ENCODE data around the gene PES1. TPM values are rescaled to one million over a fixed set of nuclear protein-coding genes. Genes with fewer than 3 reads are reported as not detected.
A peak's percentile ranks its signal among the peaks of the same experiment; 100 is the strongest.
"Not testable (repeated sequence)": the region's sequence is repeated elsewhere in the genome, so short reads cannot be mapped to it uniquely, and the experiment has no call there.

Gene PES1
- total RNA-seq, 1 donor from 2014 or later, result 82.9 TPM

DNA sequence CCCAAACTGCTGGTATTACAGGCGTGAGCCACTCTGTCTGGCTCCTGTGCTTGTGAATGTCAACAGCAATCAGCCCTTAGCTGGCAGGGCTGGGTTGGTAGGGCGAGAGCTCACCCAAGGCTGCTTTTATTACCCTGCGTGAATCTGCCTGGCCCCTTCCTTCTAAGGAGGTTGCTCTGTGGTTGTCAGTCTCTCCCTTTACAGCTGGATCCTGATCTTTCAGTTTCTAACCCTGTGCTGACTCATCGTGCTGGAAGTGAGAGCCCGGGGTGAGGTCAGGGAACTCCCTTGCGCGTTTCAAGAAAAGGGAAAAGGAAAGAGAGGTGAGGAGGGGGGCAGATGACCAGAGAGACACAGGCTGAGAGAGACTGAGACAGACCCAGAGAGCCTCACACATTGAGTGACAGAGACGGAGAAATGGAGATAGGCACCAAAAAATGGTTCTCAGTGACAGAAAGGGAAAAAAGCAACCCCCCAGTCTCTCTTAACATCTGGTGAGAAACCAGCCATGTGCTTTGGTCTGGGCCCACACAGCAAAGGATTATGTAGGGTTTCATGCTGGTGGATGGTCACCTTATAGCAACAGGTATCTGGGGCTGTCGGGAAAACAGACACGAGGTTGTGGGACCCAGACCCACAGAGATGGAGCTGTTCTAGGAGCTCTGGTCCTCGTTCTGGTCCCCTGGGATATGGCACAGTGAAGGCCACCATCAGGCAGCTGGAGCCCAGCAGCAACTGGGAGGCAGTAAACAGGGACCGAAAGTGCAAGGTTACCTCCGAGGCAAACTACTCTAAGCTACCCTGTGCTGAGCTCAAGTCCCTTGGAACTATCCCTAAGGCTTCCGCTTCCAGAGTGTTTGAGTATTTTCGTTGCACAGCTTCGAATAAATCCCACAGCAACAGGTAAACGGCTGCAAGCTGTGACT is 17.8 kb upstream of the PES1 start:
- DNase-seq (ENCODE audit: low spot score), result peak; percentile 72

DNA sequence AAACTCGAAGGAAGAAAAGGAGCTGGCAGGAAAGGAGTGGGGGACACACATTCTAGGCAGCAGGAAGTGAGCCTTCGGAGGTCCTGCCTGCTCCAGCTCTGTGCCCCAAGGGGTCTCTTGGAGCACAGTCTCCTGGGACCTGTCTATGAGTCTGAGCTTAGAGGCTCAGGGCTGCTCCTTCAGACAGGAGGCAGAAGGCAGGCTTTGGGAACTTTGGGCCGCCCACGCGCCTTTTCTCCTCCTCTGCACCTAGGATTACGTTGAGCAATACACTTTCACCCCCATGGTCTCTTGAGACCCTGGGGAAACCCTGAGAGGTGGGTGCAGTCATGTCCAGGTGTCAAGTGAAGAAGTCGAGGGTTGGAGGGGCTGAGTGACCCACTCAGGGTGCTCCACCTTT is 16.2 kb upstream of the PES1 start:
- DNase-seq (ENCODE audit: low spot score), result no peak

DNA sequence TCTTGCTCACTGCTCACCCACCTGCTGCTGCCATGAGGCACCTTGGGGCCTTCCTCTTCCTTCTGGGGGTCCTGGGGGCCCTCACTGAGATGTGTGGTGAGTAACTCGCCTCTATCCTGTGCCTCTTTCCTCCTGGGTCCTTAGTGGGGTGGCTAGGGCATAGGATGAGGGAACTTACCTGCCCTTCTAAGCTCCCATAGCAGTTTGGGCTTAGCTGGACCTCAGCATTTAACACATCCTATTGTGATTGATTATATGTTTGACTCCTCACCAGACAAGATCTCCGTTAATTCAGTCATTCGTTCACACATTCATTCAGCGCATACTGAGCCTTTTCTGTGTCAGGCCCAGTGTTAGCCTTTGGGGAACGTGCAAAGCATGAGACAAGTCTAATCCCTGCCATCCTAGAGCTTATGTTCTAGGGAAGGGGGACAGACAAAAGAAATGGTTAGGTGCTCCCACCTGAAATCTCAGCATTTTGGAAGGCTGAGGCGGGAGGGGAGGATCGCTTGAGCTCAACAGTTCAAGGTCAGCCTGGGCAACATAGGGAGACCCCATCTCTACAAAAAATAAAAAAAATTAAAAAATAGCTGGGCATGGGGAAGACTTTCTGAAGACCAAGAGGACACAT is 15.7 kb upstream of the PES1 start:
- DNase-seq (ENCODE audit: low spot score), result no peak

DNA sequence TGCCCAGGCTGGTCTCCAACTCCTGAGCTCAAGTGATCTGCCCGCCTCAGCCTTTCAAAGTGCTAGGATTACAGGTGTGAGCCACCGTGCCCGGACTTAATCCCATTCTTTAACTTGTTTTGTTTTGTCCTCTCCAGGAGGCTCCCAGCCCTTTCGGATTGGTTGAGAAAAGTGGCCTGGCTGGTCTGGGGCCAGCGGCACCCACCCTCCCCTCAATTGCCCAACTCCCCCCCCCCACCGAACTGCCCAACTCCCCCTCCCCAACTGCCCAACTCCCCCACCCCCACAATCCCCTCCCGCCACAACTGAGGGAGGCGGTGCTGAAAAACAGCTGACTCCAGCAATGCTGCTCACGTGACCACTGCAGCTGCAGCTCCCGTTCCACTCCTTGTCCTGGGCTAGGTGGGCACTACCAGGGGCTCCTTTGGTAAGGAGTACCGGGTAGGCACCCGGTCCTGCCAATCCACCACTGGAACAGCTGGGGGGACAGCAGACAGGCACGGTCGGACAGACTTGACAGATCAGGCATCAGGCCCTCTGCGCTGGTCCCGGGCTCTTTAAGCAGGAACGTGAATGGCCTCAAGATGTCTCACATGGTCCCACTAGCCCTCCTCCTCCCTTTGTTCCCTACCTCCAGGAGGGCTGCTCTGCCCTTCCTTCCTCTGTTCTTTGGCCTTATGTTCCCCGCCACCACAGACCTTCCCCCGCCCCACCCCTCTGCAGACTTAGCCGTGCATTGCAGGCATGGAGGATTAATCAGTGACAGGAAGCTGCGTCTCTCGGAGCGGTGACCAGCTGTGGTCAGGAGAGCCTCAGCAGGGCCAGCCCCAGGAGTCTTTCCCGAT is 15.0 kb upstream of the PES1 start, which contains the start of gene TCN2:
TCN2 (plus strand) TSS at position 720 of the 845 bp plus-strand sequence. CDS start 158 bp downstream, outside the sequence.
- DNase-seq (ENCODE audit: low spot score), result peak; percentile 78

DNA sequence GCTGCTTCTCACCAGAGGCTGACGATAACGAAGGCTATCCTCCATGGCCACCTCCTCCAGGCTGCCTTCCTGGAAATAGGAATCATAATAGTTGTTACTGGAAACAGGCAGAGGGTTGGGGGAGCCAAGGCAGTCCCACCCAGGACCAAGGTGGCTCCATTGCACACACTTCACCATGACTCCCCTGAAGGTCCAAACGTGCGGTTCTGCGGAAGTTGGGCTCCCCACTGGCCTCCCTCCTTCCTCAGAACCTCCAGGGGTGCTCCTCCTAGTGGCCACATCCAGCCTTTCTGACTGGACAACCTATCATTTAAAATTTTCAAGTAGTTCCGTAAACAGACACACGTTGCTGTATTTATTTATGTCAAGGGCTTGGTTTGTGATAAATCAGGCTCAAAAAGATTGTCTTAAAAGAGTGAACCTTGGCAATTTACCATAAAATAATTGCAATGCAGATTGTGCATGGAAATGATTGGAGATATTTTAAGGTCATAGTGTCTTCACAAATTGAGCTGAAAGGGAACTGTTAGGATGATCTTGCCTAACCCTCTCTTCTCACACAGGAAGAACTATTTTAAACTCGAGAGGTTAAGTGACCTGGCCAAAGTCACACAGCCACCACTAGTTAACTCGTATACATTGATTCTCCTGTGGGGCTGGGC is 13.9 kb upstream of the PES1 start:
- DNase-seq (ENCODE audit: low spot score), result peak; percentile 60

DNA sequence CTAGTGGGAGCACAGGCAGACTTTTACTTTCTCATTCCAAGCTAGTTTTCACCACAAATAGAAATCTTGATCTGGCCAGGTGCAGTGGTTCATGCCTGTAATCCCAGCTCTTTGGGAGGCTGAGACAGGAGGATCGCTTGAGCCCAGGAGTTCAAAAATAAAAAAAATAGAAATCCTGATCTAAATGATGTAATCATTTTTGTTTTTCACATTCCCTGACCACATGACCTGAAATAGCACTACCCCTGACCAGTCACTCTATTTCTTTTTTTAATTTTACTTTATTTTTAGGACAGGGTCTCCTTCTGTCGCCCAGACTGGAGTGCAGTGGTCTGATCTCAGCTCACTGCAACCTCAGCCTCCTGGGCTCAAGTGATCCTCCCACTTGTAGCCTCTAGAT is 13.0 kb upstream of the PES1 start:
- DNase-seq (ENCODE audit: low spot score), result no peak

DNA sequence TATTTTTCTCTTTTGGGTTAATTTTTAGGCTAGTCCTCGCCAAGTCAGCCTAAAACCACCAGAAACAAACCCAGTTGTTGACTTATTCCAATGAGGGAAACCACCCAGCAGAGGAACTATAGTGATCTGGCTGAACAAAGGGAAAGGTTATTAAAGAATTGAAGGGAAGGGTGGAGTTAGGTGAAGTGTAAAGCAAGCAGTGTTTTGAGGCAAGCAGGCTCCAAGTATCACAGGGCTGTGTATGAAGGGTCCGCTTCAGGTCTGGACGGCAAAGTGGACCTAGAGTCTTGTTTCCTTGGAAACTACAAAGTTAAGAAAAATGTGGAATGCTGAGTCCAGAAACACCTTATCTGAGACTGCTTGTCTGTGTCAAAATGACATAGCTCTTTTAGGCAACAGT is 12.1 kb upstream of the PES1 start:
- no peak for DNase-seq (ENCODE audit: low spot score)

DNA sequence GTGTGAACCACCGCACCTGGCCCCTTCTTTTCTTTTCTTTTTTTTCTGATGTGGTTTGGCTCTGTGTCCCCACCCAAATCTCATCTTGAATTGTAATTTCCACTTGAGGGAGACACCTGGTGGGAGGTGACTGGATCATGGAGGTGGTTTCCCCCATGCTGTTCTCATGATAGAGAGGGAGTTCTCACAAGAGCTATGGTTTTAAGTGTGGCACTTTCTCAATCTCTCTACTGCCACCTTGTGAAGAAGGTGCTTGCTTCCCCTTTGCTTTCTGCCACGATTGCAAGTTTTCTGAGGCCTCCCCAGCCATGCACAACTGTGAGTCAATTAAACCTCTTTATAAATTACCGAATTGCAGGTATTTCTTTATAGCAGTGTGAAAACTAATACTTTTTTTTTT is 10.3 kb upstream of the PES1 start:
- no peak for DNase-seq (ENCODE audit: low spot score)

DNA sequence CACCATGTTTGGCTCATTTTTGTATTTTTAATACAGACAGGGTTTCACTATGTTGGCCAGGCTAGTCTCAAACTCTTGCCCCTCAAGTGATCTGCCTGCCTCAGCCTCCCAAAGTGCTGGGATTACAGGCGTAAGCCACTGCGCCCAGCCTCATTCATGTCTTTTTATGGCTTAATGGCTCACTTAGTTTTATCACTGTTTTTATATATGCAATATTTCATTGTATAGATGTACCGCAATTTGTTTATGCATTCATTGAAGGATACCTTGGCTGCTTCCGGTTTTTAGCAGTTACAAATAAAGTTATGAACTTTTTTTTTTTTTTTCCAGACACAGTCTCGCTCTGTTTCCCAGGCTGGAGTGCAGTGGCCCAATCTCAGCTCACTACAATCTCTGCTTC is 9.8 kb upstream of the PES1 start:
- DNase-seq (ENCODE audit: low spot score), result no peak

DNA sequence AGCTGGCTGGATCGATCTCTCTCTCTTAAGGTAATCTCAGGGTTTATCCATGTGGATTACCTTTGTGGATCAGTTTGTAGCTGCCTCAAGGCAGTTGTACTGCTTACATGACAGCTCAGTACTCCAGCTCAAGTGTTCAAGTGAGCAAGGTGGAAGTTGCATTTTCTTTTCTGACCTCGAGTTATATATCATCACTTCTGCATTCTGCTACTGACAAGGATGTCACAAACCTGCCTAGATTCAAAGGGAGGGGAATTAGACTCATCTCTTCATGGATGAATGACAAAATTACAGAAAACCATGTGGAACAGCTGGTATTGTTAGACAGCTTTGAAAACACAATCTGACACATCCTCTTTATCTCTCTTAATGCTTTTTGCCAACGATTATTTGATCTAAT is 9.2 kb upstream of the PES1 start:
- DNase-seq (ENCODE audit: low spot score), result no peak

DNA sequence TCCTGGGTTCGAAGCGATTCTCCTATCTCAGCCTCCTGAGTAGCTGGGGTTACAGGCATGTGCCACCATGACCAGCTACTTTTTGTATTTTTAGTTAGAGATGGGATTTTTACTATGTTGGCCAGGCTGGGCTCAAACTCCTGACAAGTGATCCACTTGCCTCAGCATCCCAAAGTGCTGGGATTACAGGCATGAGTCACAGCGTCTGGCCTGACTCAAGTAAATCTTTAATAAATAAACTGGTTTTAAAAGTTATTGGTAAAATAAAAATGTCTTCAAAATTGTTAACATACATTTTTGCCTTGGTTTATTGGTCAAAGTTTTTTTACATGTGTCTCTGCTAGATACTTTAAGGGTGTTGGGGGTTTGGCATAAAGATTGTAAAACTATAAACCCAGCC is 7.3 kb upstream of the PES1 start:
- no peak for DNase-seq (ENCODE audit: low spot score)

DNA sequence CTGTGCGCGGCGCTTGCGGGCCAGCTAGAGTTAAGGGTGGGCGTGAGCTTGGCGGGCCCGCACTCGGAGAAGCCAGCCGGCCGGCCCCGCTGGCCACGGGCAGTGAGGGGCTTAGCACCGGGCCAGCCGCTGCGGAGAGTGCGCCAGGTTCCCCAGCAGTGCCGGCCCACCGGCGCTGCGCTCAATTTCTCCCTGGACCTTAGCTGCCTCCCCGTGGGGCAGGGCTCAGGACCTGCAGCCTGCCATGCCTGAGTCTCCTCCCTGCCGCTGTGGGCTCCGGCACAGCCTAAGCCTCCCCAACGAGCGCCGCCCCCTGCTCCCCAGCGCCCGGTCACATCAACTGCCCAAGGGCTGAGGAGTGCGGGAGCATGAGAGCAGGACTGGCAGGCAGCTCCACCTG is 5.2 kb upstream of the PES1 start:
- DNase-seq (ENCODE audit: low spot score), result no peak

DNA sequence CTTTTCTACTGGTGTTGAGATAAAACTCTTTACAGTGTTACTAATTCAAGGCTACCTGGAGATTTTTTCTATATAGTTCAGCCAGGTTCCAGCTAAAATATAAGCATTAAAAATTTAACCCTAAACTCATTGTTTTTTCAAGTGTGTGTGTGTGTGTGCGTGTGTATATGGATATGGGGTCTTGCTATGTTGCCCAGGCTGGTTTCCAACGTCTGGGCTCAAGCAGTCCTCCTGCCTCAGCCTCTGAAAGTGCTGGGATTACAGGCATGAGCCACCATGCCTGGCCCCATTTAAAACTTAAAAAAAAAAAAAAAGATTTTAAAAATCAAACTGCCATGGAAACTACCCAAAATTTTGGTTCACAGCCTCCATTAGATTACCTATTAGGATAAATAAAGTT is 4.5 kb upstream of the PES1 start:
- DNase-seq (ENCODE audit: low spot score), result no peak

DNA sequence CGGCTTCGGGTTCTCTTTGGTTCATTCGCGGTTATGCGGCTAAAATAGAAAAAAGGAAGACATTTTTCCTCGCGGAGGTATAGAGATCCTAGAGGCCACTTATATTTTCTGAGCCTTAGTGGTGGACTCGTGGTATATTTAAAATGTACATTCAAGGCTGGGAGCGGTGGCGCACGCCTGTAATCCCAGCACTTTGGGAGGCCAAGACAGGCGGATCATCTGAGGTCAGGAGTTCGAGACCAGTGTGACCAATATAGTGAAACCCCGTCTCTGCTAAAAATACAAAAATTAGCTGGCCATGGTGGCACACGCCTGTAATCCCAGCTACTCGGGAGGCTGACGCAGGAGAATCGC is 627 bp upstream of the PES1 start:
- DNase-seq (ENCODE audit: low spot score), result not testable (repeated sequence)

DNA sequence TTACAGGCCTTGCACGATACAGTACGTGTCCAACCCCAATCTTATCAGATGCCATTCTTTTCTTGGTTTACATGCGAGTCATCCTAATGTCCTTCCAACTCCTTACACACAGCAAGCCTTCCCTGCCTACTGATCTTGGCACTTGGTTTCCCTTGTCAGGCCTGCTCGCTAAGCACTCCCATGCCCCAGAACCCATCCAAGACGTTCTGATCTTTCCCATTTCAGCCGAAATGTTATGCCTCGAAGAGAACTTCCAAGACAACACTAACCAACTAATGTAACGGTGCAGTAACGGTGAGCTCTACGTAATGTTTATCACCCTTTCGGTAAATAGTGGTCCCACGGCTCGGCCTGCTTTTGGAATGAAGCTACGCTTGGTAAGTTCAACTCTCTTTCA is 521 bp downstream of the PES1 start:
- no peak for DNase-seq (ENCODE audit: low spot score)

DNA sequence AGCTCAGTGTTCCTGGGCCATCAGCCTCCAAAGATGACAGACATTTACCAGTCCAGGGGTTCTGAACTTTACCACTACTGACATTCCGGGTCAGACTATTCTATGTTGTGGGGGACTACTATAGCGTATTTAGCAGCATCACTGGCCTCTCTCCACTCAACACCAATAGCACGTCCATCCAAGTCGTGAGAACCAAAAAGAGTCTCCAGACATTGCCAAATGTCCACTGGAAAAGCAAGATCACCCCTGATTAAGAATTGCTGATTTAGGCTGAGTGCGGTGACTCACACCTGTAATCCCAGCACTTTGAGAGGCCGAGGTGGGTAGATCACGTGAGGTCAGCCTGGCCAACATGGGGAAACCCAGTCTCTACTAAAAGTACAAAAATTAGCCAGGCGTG is 5.3 kb downstream of the PES1 start:
- DNase-seq (ENCODE audit: low spot score), result no peak

DNA sequence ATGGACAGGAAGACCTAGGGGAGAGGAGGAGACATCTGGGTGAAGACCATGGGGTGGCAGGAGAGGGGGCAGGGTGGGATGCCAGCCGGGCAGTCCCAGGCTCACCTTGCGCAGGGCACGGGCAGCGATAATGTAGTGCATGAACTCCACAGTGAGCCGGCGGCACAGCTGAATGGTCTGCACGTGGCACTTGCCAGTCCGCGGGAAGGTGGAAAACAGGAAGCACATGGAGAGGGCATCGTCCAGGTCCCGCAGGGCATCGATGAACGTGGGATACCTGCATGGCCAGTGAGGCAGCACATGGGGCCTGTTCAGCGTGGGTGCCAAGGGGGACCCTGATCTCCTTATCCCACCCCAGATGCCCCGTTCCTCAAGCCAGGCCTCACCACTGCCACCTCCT is 7.3 kb downstream of the PES1 start:
- DNase-seq (ENCODE audit: low spot score), result no peak

DNA sequence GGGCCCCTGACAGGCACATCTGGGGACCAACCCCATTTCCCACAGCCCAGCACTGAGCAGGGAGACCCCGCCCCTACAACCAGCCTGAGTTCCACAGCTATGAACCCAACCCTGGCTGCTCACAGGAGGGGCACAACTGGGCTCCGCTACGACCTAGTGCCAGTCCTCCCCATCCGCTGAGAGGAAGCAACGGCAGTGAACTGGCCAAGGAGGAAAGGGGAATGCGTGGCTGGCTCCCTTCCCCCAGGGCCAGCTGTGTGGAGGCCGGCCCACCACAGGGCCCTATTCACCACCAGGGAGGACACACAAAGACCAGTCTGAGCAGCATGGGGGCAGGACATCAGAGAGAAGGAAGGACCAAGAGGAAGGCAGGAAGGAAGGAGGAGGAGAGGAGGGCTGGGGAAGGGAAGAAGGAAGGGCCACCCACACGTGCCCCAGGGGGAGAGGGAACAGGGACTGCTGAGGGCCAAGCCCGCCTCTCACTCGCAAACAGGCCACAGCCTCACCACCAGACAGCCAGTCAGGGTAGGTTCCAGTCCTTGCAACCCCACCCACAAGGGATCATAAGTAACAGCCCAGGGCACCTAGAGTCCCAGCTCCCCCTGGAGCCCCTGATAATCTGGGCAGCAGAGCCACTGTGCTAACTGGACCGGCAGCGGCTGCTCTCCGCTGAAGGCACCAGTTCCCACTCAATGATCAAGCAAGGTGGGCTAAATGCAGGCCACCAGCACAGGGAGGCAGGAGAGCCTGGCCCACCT is 8.7 kb downstream of the PES1 start:
- no peak for DNase-seq (ENCODE audit: low spot score)

DNA sequence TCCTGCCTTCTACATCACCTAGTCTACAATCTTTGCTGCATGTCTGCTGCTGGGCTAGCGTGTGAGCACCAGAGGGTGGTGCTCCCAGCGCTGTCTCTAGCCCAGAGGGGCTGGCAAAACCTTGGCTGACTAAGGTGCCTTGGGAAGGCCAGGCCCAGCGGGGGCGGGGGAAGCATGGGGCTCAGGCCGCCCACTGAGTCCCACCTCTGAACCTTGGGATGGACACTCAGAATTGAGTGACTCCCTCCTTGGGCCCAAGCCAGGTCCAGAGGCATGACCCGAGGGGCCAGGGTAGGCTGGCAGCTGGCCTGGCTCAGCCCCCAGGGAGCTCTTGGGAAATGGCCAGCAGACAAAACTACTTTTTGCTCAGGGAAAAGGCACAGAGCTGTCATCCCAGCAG is 9.7 kb downstream of the PES1 start:
- DNase-seq (ENCODE audit: low spot score), result no peak

DNA sequence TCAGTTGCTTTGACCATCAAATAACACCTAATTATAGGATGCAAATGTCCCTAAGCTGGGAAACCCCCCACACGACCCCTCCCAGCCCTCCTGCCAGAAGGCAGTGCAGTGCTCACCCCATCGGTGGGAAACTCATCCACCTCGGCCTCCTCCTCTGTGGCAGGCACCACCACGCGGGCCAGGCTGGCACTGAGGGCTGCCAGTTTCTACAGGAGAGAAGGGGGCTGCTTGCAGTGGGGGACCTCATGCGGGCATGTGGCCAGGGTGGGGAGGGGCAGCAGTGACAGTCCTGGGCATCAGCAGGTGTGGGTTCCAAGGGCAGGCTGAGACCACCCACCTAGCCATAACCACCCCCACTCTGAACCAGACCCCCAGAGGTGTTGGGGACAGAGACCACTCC is 10.8 kb downstream of the PES1 start:
- no peak for DNase-seq (ENCODE audit: low spot score)

DNA sequence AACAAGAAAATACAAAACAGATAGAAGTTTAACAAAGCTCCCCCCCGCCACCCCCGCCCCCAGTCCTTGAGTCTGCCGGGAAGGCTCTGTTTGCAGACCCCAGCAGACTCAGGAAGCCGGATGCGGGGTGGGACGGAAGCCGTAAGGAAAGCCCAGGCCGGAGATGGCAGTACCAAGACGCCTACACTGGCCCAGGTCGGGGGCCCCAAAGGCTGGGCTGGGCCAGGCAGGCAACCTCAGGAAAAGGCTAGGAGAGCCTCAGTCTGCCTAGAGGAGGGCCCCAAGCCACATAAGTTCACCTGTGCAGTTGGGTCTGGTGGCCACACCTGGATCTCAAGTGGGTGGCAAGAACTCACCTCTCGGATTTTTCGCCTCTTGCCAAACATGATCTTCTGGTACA is 13.2 kb downstream of the PES1 start:
- DNase-seq (ENCODE audit: low spot score), result no peak

Measured in ureter (tissue), 1 donor.